ENCODE results near the gene MTCL1. TPM values are rescaled to one million over a fixed set of nuclear protein-coding genes. Genes with fewer than 3 reads are reported as not detected.

Gene MTCL1
- total RNA-seq, 1 donor from 2014 or later, result 0.80 TPM

DNA sequence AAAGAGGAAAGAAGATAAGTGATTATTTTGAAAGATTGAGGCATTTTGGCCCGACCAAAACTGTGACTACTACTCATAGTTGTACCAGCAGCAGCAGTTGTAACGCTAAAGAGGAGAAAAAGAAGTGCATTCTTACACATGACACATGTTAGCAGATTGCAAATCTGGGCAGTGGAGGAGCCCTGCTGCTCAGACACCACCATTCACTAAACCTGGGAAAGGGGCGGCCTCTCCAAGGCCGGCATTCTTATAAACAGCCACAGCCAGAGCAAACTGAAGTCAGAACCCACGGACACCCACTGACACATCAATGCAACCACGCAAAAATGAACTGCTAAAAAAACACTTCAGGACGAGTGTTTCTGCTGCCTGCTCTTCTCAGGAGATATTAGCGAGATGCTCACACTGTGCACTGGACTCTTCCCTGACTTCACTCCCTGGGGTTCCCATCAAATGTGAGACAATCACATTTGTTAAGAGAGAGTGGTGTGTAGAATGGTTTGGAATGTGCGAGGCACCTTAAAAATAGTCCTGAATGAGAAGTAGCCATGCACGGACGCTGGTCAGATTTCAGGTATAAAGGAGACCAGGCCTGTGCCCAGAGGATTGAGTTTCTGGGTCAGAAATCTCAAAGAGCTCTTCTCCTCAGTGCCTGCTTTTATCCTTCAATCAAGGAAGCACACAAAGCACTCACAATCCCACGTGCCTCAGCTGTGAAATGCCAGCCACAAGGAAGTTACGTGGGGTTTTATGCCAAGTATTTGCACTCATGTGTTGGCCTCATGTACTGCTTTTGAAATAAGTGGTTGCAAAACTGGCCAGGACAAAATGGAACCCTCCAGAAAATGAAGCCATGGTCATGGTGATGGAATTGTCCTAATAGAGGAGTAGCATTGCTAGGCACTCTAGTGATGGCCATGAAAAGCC lies 83.4 kb downstream of the MTCL1 start:
- Mint-ChIP-seq H3K4me3 (no peak overlapping the region), H3K36me3 (ENCODE audit: low read depth) (no peaks in the 10 kb centered on the region), H3K9me3 (no peaks in the 10 kb centered on the region), H3K27ac (no peak overlapping the region), H3K27me3 (ENCODE audit: insufficient read depth) (peaks cover 7% of the 10 kb centered on the region), H3K4me1 (ENCODE audit: low read depth) (peaks cover 4% of the 10 kb centered on the region)
- intact Hi-C loops (cut with micrococcal nuclease), result no loop called here
- no peak for DNase-seq (ENCODE audit: low spot score)

DNA sequence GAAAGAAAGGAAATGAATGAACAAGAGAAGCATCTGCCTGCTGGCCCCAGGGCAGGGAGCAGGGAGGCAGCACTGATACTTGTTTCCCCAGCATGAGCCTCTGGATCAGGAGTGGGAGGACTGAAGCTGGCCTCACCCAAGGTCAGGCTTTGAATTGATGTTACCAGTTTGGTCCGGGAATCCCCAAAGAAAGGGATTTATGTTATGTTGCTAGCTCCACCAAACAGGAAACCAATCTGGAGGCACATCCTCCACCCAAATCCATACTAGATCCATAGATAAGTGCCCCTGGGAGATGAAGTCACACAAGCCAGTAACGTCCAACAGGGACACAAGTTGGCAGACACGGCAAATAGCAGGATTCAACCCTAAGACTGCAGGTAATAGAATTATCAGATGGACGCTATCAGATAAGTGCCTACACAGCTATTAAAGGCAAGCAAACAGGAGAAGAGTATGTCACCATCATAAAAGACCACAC lies 85.9 kb downstream of the MTCL1 start:
- Mint-ChIP-seq H3K27me3 (ENCODE audit: insufficient read depth) (peaks cover 13% of the 10 kb centered on the region), H3K9me3 (no peaks in the 10 kb centered on the region), H3K4me3 (no peak overlapping the region), H3K36me3 (ENCODE audit: low read depth) (no peaks in the 10 kb centered on the region), H3K4me1 (ENCODE audit: low read depth) (peaks cover 4% of the 10 kb centered on the region), H3K27ac (no peak overlapping the region)
- intact Hi-C loops (cut with micrococcal nuclease), result no loop called here
- no peak for DNase-seq (ENCODE audit: low spot score)

DNA sequence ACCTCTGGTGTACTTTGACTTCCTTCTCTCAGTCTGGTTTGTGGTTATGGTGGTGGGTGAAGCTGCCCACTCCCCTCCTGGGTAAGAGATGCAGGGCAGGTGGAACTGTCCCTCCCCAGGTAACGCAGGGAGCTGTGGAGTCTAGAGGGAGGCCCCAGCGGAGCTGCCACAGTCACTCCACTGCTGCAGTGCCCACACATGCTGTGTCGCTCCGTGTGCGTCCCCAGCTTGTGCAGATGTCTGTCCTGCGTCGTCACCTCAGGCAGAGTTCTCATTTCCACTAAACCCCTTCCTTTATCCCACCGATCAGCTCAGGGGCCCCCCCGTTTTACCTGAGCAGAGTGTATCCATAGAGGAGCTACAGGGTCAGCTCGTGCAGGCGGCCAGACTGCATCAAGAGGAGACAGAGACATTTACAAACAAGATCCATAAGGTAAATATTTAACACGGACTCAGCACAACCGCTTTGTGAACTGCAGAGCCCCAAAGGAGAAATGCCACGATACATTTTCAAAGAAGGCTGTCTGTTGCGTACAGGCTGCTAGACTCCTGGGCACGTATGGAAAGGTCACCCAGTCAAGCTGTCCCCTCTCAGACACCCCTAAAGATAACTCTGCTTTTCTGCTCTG lies 87.4 kb downstream of the MTCL1 start:
- Mint-ChIP-seq H3K4me3 (no peak overlapping the region), H3K27me3 (ENCODE audit: insufficient read depth) (peaks cover 17% of the 10 kb centered on the region), H3K9me3 (no peaks in the 10 kb centered on the region), H3K27ac (no peak overlapping the region), H3K4me1 (ENCODE audit: low read depth) (no peaks in the 10 kb centered on the region), H3K36me3 (ENCODE audit: low read depth) (no peaks in the 10 kb centered on the region)
- intact Hi-C loops (cut with micrococcal nuclease), result loop anchor here (2.0 kb wide), 1 partner anchor 22 kb away; no protein-coding TSS in a partner anchor
- DNase-seq (ENCODE audit: low spot score), result no peak

DNA sequence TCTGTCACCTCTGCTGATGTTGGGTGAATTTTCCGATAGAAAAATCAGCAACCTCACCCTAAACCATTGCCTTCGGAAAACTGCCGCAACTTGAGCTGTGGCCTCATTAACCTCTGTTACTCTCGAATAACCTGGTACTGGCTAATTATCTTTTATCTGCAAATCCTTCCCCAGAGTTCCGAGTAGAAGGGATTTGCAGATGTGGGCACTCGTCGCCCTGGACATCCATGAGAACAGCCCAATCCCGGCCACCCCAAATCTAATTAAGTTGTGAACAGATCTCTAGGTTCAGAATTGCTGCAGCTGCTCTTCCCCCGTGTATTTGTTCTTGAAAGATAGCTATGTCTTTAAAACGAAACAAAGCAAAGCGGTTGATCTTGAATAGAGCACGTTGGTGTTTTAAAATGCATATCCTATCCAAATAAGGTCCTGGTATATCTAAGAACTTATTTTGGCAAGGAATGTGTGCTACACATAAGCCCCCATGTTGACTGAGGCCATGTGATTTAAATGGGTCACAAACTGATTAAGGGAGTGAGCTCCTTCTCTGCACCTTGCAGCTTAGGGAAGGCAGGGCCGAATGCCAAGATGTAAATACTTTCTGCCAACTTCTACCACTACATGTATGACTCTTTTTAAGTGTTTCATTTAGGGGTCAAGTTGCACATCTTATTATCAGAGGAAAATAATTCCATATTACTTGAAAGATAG lies 88.2 kb downstream of the MTCL1 start:
- Mint-ChIP-seq H3K9me3 (no peaks in the 10 kb centered on the region), H3K27me3 (ENCODE audit: insufficient read depth) (peaks cover 14% of the 10 kb centered on the region), H3K36me3 (ENCODE audit: low read depth) (no peaks in the 10 kb centered on the region), H3K4me1 (ENCODE audit: low read depth) (no peaks in the 10 kb centered on the region), H3K27ac (no peak overlapping the region), H3K4me3 (no peak overlapping the region)
- intact Hi-C loops (cut with micrococcal nuclease), result loop anchor here (2.0 kb wide), 1 partner anchor 23 kb away; no protein-coding TSS in a partner anchor
- DNase-seq (ENCODE audit: low spot score), result no peak

DNA sequence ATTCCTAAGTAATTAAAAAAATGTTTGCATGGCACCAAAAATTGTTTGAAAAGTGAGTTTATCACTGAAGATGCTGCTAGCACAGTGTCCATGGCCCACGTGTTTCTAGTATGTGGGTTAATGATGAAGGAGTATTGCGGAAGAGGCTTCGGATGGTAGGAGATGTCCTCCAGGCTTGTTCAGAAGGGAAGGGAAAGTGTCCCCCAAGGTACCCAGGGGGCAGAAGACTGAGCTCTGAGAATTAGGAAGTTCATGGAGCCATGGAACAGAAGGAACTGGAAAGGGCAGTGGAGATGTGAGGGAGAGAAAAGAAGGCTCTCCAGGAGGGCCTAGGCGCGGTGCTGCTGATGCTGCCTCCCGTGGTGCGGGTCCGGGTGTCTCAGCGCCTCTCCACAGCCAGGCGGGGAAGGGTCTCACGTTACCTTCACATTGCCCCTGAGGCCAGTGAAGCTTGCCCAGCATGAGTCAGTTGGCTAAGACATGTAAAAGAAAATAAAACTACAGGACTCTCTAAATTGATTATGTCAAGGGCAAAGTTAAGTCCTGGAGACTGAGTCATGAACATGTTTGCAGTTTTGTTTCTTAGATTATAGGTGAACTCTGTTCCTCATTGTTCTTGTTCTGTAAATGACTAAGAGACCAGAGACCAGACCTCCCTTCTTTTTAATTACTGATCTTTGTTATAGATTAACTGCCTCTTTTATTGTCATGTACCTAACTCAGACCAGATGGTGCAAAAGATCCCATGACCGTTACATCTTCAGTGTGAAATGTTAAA lies 89.0 kb downstream of the MTCL1 start:
- peaks cover 12% of the 10 kb centered on the region for H3K27me3 Mint-ChIP-seq (ENCODE audit: insufficient read depth)
- no peak overlapping the region for H3K27ac Mint-ChIP-seq
- H3K9me3 Mint-ChIP-seq, result no peaks in the 10 kb centered on the region
- H3K4me3 Mint-ChIP-seq, result no peak overlapping the region
- intact Hi-C loops (cut with micrococcal nuclease), result no loop called here
- no peak for DNase-seq (ENCODE audit: low spot score)
- H3K36me3 Mint-ChIP-seq (ENCODE audit: low read depth), result no peaks in the 10 kb centered on the region
- H3K4me1 Mint-ChIP-seq (ENCODE audit: low read depth), result no peaks in the 10 kb centered on the region

DNA sequence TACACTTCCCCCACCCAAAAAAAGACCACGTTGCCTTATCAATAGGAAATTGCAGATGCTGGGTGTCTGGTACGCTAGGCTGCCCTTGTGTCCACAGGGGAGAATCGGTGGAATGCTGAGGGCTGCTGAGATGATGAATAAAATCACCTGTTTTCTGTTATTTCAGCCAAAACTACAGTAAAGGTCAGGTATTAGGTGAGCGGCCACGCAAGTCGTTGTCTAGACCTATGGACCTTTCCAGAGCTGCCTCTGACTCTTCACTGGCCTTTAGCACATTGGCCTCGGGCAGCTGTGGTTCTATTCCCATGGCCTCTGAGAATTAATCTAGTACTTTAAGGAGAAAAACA lies 89.6 kb downstream of the MTCL1 start:
- DNase-seq (ENCODE audit: low spot score), result no peak
- no peak overlapping the region for H3K27ac Mint-ChIP-seq
- H3K4me3 Mint-ChIP-seq, result no peak overlapping the region
- H3K27me3 Mint-ChIP-seq (ENCODE audit: insufficient read depth), result peaks cover 12% of the 10 kb centered on the region
- H3K9me3 Mint-ChIP-seq, result no peaks in the 10 kb centered on the region
- H3K4me1 Mint-ChIP-seq (ENCODE audit: low read depth), result no peaks in the 10 kb centered on the region
- intact Hi-C loops (cut with micrococcal nuclease), result no loop called here
- H3K36me3 Mint-ChIP-seq (ENCODE audit: low read depth), result no peaks in the 10 kb centered on the region

DNA sequence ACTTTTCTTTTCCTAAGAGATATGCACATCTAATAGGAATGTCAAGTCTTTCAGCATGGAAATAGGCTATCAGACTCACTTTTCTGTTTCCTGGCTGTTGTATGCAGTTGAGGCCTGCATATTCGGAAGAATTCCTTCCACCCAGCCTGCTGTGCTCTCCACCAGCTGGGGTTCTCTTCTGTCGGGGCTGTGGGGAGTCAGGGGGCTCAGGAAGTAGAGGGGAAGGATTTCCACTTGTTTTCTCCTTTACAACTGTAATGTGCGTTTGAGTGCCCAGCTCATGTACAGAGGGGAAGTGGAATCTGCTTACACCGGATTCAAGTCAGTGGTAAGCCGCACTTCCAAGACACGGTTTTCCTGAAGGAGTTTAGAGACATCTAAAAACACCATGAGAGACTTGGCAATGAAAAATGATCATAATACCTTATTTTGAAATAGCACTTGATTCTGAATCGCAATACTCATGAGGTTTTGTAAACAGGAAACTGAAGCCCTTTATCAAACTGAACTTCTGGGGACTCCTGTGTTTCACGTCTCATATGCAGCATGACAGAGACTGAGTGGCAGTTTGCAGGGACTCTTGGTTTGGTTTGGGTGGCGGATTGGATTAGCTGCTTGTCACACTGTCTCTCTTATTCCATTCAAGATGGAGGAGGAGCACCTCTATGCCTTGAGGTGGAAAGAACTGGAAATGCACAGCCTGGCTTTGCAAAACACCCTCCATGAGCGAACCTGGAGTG lies 90.4 kb downstream of the MTCL1 start:
- Mint-ChIP-seq H3K4me1 (ENCODE audit: low read depth) (no peaks in the 10 kb centered on the region), H3K9me3 (no peaks in the 10 kb centered on the region), H3K27ac (no peak overlapping the region), H3K36me3 (ENCODE audit: low read depth) (no peaks in the 10 kb centered on the region), H3K4me3 (no peak overlapping the region), H3K27me3 (ENCODE audit: insufficient read depth) (peaks cover 12% of the 10 kb centered on the region)
- intact Hi-C loops (cut with micrococcal nuclease), result no loop called here
- DNase-seq (ENCODE audit: low spot score), result no peak

DNA sequence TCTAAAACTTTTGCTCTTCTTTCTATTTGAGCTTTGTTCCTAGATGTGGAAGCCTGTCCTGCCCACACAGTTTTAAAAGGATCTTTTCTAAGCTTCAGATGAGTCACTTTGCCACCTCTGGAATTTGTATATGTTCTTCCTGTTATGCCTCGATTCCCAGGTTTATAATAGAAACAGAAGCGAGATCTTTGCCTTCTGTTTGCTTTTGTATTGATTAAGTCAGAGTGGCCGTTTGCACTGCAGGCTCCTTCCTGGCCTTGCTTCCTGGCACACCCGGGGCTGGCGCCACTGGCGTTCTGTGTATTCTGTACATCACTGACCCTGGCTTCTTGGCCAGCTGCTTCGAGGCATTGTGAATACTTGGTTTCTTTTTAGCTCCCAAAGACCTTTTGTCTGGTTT lies 91.8 kb downstream of the MTCL1 start:
- Mint-ChIP-seq H3K36me3 (ENCODE audit: low read depth) (no peaks in the 10 kb centered on the region), H3K4me1 (ENCODE audit: low read depth) (no peaks in the 10 kb centered on the region), H3K9me3 (no peaks in the 10 kb centered on the region), H3K4me3 (no peak overlapping the region), H3K27me3 (ENCODE audit: insufficient read depth) (peaks cover 12% of the 10 kb centered on the region), H3K27ac (no peak overlapping the region)
- no peak for DNase-seq (ENCODE audit: low spot score)
- intact Hi-C loops (cut with micrococcal nuclease), result no loop called here

DNA sequence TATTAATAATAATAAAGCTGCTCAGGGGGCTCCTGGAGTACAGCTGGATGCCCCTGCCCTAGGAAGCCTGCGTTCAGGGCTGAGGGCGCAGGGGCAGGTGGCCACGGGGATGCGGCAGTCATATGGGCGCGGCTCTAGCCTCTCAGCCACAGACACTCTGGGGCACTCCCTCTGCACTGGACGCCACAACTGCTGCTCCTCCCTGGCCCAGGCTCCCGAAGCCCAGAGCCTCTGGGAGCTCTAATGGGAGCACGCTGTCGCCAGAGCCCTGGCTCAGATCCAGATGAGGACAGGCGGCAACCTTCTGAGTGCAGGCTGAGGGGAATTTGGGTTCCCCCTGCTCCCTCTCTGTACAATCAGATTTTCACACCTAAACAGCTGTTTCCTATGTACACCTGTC lies 93.6 kb downstream of the MTCL1 start:
- Mint-ChIP-seq H3K27me3 (ENCODE audit: insufficient read depth) (peaks cover 12% of the 10 kb centered on the region), H3K4me3 (no peak overlapping the region), H3K27ac (no peak overlapping the region), H3K9me3 (no peaks in the 10 kb centered on the region), H3K4me1 (ENCODE audit: low read depth) (no peaks in the 10 kb centered on the region), H3K36me3 (ENCODE audit: low read depth) (no peaks in the 10 kb centered on the region)
- intact Hi-C loops (cut with micrococcal nuclease), result no loop called here
- no peak for DNase-seq (ENCODE audit: low spot score)

DNA sequence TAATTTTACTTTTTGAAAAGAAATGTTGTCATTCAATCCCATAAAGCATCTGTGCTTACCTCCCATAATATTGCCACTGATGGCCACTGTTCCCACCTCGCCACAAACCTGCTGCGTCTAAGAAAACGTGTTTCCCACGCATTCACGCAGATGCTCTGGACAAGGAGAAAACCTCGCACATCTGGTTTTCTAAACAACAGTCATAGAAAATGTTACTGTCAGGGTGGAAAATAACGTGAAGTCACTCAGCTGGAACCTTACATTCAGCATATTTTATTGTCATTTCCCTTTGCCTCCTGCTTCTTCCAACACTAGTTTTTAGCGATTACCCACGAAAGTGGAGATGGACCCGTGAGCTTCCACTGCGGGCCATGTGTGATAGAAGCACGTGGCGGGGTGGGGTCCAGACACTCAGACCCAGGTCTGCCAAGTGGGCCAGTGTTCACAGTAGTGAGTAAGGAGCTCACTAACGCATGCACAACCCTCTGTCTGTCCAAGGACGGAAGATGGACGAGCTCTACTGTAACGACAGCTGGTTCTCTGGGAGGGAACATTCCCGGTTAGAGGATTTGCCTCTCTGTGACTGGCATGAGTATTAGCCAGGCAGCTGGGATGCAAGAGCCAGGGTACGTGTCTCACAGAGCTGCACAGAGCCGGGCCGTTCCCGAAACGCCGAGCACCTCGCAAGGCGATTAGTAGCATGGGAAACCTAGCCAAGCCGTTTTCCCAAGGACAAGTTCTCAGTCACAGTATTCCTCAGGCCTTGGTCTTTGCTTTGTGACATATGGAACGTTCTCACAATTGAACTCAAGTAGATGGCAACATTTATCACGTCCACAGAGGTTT lies 94.5 kb downstream of the MTCL1 start:
- Mint-ChIP-seq H3K9me3 (no peaks in the 10 kb centered on the region), H3K4me3 (no peak overlapping the region), H3K27me3 (ENCODE audit: insufficient read depth) (peaks cover 12% of the 10 kb centered on the region), H3K4me1 (ENCODE audit: low read depth) (no peaks in the 10 kb centered on the region), H3K36me3 (ENCODE audit: low read depth) (no peaks in the 10 kb centered on the region), H3K27ac (no peak overlapping the region)
- no peak for DNase-seq (ENCODE audit: low spot score)
- intact Hi-C loops (cut with micrococcal nuclease), result no loop called here

DNA sequence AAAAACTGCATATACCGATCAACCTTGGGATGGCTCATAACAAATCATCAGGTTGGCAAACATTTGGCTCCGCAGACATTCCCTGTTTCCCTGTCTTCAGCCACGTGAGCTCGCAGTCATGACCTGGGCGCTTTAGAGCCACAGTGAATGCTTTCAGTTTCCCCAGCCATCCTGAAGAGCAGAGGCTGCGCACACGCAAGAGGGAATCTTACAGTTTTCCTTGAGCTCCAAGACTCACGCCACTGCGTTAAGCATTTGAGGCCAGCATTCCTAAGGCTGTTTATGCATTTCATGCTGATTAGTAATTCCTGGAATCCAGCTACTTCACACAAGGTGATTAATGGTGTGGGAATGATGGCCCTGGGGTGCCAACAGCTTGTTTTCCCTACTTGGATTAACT lies 95.1 kb downstream of the MTCL1 start:
- intact Hi-C loops (cut with micrococcal nuclease), result no loop called here
- H3K4me1 Mint-ChIP-seq (ENCODE audit: low read depth), result no peaks in the 10 kb centered on the region
- H3K4me3 Mint-ChIP-seq, result no peak overlapping the region
- no peak overlapping the region for H3K27ac Mint-ChIP-seq
- no peaks in the 10 kb centered on the region for H3K9me3 Mint-ChIP-seq
- no peak for DNase-seq (ENCODE audit: low spot score)
- H3K36me3 Mint-ChIP-seq (ENCODE audit: low read depth), result no peaks in the 10 kb centered on the region
- H3K27me3 Mint-ChIP-seq (ENCODE audit: insufficient read depth), result peaks cover 10% of the 10 kb centered on the region
